Fibroblast of the aortic adventitia (primary cell): ENCODE results near the gene IRX2. TPM values are rescaled to one million over a fixed set of nuclear protein-coding genes. Genes with fewer than 3 reads are reported as not detected.

Experiments used
- DNase-seq: peaks from one replicate; pipeline ENCODE4 v3.0.0-alpha.2; 2010; ENCODE audit warnings: low read depth
- H3K4me3 ChIP-seq: 2 replicates; pipeline ENCODE4 v1.5.1; 2011; ENCODE audit warnings: low read depth, mild to moderate bottlenecking, control low read depth, low read length, moderate library complexity
- total RNA-seq: library from RNA; depleted of rRNA; stranded (reverse); fragments of >200 nt; gene quantifications from 2 replicates; pipeline ENCODE4 v1.2.3, GENCODE V29; 2012; ENCODE audit warnings: low replicate concordance
- TF ChIP-seq, protein P1 (sequence below): IDR thresholded peaks from 2 replicates; pipeline ENCODE4 v1.5.1; 2011; ENCODE audit warnings: mild to moderate bottlenecking, low read length, control low read depth, inconsistent platforms; ENCODE audit not compliant: insufficient read depth

The IRX2 gene
- total RNA-seq, 1 donor = 0.90 TPM

DNA sequence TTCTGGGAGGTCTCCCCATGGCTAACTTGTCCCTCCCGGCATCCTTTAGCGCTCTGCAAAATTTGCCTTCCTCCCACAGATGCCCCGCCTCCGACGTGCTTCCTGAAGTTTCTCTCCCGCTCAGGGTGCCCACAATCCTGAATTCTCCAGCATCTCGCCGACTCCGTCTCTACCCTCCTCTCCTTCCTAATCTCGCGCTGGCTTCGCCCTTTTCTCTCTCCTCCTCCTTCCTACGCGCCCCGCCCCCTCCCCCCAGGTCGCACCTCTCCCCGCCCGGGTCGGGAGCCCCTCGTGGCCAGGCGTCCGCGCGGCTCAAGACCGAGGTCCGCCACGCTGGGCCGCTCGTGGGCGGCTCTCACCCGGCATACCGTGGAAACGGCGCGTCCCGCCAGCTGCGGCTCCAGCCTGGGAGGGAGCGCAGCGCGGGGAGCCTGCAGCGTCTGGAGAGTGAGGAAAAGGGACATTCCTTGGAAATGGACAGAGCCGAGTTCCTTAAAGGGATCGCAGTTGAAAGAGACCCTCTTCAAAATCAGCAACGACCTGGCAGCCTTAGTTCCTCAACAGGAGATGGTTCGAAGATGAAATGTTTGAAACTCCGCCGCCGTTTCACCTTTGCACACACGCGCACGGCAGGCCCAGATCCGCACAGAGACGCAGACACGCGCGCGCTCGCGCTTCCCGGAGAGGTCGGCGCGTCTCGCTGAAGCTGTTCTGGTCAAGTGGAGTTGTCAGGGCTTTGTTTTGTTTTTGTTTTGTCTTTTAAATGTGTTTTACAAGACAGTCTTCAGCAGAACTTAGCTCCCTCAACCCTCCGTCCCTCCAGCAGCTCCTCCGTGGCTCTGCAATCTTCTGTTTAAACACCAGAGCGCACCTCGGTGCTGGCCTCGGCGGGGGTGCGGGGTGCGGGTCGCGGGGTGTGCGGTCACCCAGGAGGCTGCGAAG, 5.0 kb upstream of the IRX2 start:
- peak overlapping the region; percentile 50 for H3K4me3 ChIP-seq
- DNase-seq = peak; percentile 51
- TF ChIP-seq, protein P1, sequence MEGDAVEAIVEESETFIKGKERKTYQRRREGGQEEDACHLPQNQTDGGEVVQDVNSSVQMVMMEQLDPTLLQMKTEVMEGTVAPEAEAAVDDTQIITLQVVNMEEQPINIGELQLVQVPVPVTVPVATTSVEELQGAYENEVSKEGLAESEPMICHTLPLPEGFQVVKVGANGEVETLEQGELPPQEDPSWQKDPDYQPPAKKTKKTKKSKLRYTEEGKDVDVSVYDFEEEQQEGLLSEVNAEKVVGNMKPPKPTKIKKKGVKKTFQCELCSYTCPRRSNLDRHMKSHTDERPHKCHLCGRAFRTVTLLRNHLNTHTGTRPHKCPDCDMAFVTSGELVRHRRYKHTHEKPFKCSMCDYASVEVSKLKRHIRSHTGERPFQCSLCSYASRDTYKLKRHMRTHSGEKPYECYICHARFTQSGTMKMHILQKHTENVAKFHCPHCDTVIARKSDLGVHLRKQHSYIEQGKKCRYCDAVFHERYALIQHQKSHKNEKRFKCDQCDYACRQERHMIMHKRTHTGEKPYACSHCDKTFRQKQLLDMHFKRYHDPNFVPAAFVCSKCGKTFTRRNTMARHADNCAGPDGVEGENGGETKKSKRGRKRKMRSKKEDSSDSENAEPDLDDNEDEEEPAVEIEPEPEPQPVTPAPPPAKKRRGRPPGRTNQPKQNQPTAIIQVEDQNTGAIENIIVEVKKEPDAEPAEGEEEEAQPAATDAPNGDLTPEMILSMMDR = no peak

DNA sequence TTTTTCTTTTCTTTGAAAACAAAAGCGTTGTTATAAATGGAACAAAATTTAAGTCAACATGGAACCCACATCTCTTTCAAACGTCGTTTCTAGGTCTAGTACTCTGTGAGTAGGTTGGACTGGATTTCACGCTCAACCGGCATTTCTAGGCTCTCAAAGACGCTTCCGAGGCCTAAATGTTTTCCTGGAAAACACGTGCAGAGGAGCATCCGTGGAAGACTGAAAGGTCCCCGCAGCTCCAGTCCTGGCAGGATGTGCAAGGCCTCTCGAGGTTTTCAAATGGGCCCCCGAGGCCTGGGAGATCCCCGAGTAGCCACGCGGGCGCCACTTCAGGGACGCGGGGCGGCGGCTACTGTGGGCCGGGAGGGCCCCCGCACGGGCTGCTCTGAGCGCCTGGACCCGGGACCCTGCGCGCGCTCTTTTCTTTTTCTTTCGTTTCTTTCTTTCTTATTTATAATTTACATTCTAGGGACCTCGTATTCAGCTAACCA, 4.2 kb upstream of the IRX2 start:
- TF ChIP-seq, protein P1 = no peak
- H3K4me3 ChIP-seq = peak overlapping the region; percentile 50
- DNase-seq = no peak

DNA sequence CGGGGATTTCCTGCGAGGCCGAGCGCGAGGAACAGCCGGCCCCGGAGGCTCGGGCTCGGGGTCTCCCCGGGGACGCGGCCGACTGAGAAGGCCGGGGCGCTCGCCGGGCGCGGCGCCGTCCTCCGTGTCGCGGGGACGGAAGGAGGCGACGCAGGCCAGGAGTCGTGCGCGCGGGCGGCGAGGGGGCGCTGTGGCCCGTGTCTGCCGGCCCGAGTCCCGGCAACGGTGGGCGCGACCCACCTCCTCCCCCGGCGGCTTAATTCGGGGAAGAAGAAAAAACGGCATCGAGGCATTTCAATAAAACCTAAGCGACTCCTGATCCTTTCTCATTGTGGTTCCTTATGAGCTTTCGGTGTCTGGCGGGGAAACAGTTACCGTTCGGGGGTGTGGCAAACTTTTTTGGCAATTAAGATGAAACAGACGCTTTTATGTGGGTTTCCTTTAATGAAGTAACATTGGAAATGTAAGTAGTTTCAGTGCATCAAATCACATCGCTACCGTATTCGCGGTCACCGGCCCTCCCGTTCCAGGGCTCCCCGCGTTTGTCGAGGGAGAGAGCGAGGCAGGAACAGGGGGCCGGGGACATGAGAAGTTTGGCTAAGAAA, 3.7 kb upstream of the IRX2 start:
- no peak for DNase-seq
- TF ChIP-seq, protein P1 = no peak
- no peak overlapping the region for H3K4me3 ChIP-seq

DNA sequence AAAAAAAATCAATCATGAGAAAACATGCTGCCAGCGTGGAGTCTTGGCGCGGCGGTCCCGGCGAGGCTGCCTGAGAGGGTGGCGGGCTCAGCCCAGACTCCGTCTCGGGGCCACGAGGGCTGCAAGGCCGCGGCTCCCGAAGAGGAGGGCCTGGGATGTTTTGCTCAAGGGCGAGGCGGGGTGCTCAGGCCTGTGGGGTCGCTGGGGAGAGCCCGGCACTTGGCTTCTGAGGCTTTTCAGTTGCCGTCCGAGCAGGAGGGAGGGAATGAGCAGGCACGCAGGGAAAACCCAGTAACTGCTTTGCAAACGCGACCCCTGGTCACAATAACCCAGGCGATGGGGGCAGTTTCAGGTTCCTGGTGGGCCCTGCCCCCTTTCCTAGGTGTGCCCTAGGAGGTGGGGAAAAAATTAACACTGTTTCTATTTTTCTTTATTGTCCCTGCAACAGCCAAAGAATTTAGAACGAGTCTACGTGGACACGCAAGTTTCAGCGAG, 3.2 kb upstream of the IRX2 start:
- TF ChIP-seq, protein P1 = no peak
- no peak for DNase-seq
- no peak overlapping the region for H3K4me3 ChIP-seq

DNA sequence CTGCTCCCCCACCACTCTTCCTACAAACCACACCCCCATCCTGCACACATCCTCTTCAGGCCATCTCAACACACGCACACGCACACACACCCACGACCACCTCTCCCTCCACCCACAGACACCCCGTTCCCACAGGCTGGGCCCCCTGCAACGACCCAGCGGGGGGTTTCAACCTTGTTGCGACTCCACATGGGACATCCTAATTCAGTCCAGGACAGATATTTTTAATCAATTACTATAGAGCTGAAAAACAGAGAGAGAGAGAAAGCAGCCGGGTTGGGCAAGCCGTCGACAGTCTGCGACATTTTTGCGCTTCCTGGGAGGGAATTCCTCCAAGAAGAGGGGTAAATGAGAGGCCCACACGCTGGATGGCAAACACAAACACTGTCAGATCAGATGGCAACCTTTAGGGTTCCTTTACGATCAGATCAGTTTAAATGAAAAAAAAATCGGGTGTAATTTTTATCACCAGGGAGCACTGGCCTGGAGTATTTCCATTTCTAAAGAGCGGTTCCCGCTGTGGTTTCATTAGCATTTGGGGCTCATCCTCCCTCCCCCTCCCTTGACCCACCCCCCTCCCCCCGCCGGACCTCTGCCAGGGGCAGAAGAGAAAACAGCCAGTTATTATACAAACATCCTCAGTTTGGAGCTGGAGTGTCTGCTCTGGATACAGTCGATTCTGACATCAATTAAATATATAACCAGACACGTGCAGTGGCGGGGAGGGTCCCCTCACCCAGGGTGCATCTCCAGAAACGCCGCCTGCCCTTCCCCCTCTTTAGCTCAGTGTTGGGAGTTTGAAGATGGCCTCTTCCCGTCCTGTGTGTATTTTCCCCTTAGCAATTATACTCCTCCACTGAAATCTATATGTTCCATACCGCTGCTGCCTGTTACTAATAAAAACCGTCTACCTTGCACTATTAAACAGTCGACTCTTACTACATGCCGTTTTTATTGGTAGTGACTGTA, 2.3 kb upstream of the IRX2 start:
- H3K4me3 ChIP-seq = no peak overlapping the region
- TF ChIP-seq, protein P1 = no peak
- no peak for DNase-seq
